Upper lobe of left lung (tissue), 4 donors: ENCODE measurements around the gene EHMT2.

ENCODE experiments used
- EP300 ChIP-seq, 4 donors: sonication (generic); formaldehyde crosslinking; IDR thresholded peaks; one replicate each; pipeline ENCODE4 v1.5.1; 2017; ENCODE audit warnings: antibody characterized with exemption in 4 of 4, control low read depth in 2 of 4
- TF ChIP-seq, protein P1 (sequence below), 6 experiments: fragments of 450-650 bp in 4 of 6; fragments of 200-600 bp in 2 of 6; sonication (generic) in 2 of 6; IDR thresholded peaks; one replicate each; pipeline ENCODE4 v1.5.1; 2016 to 2019; ENCODE audit warnings: antibody characterized with exemption in 6 of 6

- TF ChIP-seq, protein P1, sequence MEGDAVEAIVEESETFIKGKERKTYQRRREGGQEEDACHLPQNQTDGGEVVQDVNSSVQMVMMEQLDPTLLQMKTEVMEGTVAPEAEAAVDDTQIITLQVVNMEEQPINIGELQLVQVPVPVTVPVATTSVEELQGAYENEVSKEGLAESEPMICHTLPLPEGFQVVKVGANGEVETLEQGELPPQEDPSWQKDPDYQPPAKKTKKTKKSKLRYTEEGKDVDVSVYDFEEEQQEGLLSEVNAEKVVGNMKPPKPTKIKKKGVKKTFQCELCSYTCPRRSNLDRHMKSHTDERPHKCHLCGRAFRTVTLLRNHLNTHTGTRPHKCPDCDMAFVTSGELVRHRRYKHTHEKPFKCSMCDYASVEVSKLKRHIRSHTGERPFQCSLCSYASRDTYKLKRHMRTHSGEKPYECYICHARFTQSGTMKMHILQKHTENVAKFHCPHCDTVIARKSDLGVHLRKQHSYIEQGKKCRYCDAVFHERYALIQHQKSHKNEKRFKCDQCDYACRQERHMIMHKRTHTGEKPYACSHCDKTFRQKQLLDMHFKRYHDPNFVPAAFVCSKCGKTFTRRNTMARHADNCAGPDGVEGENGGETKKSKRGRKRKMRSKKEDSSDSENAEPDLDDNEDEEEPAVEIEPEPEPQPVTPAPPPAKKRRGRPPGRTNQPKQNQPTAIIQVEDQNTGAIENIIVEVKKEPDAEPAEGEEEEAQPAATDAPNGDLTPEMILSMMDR (IDR thresholded peaks at IDR 0.05): no peak
- TF ChIP-seq EP300 (IDR thresholded peaks at IDR 0.05): no peak
These were observed 58.5 kb downstream of the EHMT2 start for GRCh38 chr6:31838968-31839367.
